K562 (cell line): ENCODE results near the gene DGCR2. TPM values are rescaled to one million over a fixed set of nuclear protein-coding genes. Genes with fewer than 3 reads are reported as not detected.

Experiments
- CBFA2T3 ChIP-seq: fragments of 450-650 bp; IDR thresholded peaks from 2 replicates; pipeline ENCODE4 v1.6.1; 2017
- CTCFL ChIP-seq: IDR thresholded peaks from 2 replicates; pipeline ENCODE4 v1.6.1; 2011; ENCODE audit warnings: borderline replicate concordance, low read depth, mild to moderate bottlenecking, moderate library complexity, low read length; ENCODE audit not compliant: insufficient read depth, poor library complexity, severe bottlenecking
- E2F3 ChIP-seq: fragments of 250-450 bp; sonication (Bioruptor Pico); IDR thresholded peaks from 2 replicates; pipeline ENCODE4 v1.4.0; 2020; ENCODE audit warnings: mild to moderate bottlenecking
- ERF ChIP-seq: fragments of 450-650 bp; formaldehyde crosslinking; IDR thresholded peaks from 2 replicates; pipeline ENCODE4 v1.4.0; 2020; ENCODE audit warnings: mild to moderate bottlenecking, mixed read lengths
- HNRNPL ChIP-seq: fragments of 200-400 bp; formaldehyde crosslinking; IDR thresholded peaks from 2 replicates; pipeline ENCODE4 v1.6.1; 2017; ENCODE audit warnings: low read depth, mild to moderate bottlenecking, low read length
- LEF1 ChIP-seq: fragments of 450-650 bp; IDR thresholded peaks from 2 replicates; pipeline ENCODE4 v1.6.1; 2016; ENCODE audit warnings: mild to moderate bottlenecking
- MEF2A ChIP-seq: IDR thresholded peaks from 2 replicates; pipeline ENCODE4 v1.6.1; 2011; ENCODE audit warnings: low read depth, mild to moderate bottlenecking, low read length, moderate library complexity; ENCODE audit not compliant: control insufficient read depth
- OTX1 ChIP-seq: fragments of 450-650 bp; formaldehyde crosslinking; IDR thresholded peaks from 2 replicates; pipeline ENCODE4 v1.4.0; 2022; ENCODE audit warnings: mild to moderate bottlenecking
- PHF20 ChIP-seq: fragments of 450-650 bp; IDR thresholded peaks from 2 replicates; pipeline ENCODE4 v1.6.1; 2018; ENCODE audit not compliant: partially characterized antibody
- PHF21A ChIP-seq: fragments of 450-650 bp; IDR thresholded peaks from 2 replicates; pipeline ENCODE4 v1.6.1; 2017; ENCODE audit warnings: low read depth, borderline replicate concordance
- POLR2AphosphoS5 ChIP-seq: IDR thresholded peaks from 2 replicates; pipeline ENCODE4 v1.6.1; 2011; ENCODE audit warnings: mild to moderate bottlenecking, low read depth, low read length, moderate library complexity; ENCODE audit not compliant: control insufficient read depth, insufficient read depth
- polyA plus RNA-seq, 8 experiments: library from polyadenylated mRNA; depleted of rRNA in 4 of 8; stranded (reverse) in 5 of 8; unstranded in 3 of 8; fragments of >200 nt; fragmentation: Nextera tagmentation in 2 of 8; fragmentation: Illumina TruSeq in 1 of 8; extraction: Ambion mirVana in 2 of 8; extraction: Trizol in 1 of 8; gene quantifications; 2 replicates each; pipeline versions ENCODE4 v1.2.1 to v1.2.3, GENCODE V29; 2011 to 2014; ENCODE audit warnings: inconsistent platforms in 1 of 8, missing spikeins in 1 of 8
- total RNA-seq, 7 experiments: library from RNA; depleted of rRNA in 6 of 7; stranded (reverse); fragments of >200 nt in 6 of 7; fragmentation: Illumina TruSeq in 2 of 7; extraction: Trizol in 2 of 7; gene quantifications; 2 replicates each; pipeline versions ENCODE4 v1.2.1 to v1.2.3, GENCODE V29; 2011 to 2021; ENCODE audit warnings: low replicate concordance in 1 of 7
- TF ChIP-seq, protein P1 (sequence below), 2 experiments: fragments of 450-650 bp in 1 of 2; sonication (generic) in 1 of 2; formaldehyde crosslinking; conservative IDR thresholded peaks; 2 replicates each; pipeline versions ENCODE4 v1.4.0 to v1.8.1; 2020 to 2022; ENCODE audit warnings: mild to moderate bottlenecking in 1 of 2, missing genetic modification reagents in 1 of 2

Gene DGCR2
- total and polyA plus RNA-seq, 9 of the 15 experiments (the other 6 are each of a cell fraction or from before 2014, with no cell fraction given): 0.69 to 101 (median 56.4) TPM

GRCh38 chr22:19075404-19075803 is 46.8 kb downstream of the DGCR2 start (continued):
- TF ChIP-seq CTCFL (no peak), HNRNPL (no peak), PHF20 (no peak), OTX1 (CRISPR knock-in tag) (peak; percentile 84), CBFA2T3 (no peak), POLR2AphosphoS5 (no peak), MEF2A (no peak), LEF1 (no peak), E2F3 (CRISPR knock-in tag) (no peak), ERF (CRISPR knock-in tag) (no peak), PHF21A (no peak)
- TF ChIP-seq, protein P1, sequence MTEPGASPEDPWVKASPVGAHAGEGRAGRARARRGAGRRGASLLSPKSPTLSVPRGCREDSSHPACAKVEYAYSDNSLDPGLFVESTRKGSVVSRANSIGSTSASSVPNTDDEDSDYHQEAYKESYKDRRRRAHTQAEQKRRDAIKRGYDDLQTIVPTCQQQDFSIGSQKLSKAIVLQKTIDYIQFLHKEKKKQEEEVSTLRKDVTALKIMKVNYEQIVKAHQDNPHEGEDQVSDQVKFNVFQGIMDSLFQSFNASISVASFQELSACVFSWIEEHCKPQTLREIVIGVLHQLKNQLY (CRISPR knock-in tag; conservative IDR thresholded peaks at IDR 0.05): no peak
